Kidney (tissue), 14 donors: Measurements from ENCODE around the gene EGFR. TPM values are rescaled to one million over a fixed set of nuclear protein-coding genes. Genes with fewer than 3 reads are reported as not detected.

Source experiments
- DNase-seq, 5 donors: peaks; one replicate each; pipeline ENCODE4 v3.0.0-alpha.2; 2013 to 2020
- FAIRE-seq: peaks from 2 replicates; lab custom pipeline; 2012; peaks lifted over from hg19 to GRCh38; lab: Jason Lieb, UNC
- H3K27ac ChIP-seq, 2 donors: one replicate each; pipeline ENCODE4 v1.7.0; 2013; ENCODE audit warnings: low read depth in 2 of 2, low read length in 2 of 2, inconsistent platforms in 1 of 2
- H3K27me3 ChIP-seq: one replicate; pipeline ENCODE4 v1.7.1; 2013; ENCODE audit warnings: low read length, inconsistent platforms; ENCODE audit not compliant: control insufficient read depth, insufficient read depth
- H3K36me3 ChIP-seq, 3 donors: one replicate each; pipeline versions ENCODE4 v1.7.0 to v1.7.1; 2013; ENCODE audit warnings: low read length in 3 of 3, control low read depth in 1 of 3, inconsistent platforms in 1 of 3; ENCODE audit not compliant: insufficient read depth in 3 of 3, control insufficient read depth in 2 of 3
- H3K4me1 ChIP-seq, 3 donors: one replicate each; pipeline versions ENCODE4 v1.7.0 to v1.7.1; 2013; ENCODE audit warnings: low read length in 3 of 3, inconsistent platforms in 1 of 3, low read depth in 1 of 3; ENCODE audit not compliant: control insufficient read depth in 2 of 3, insufficient read depth in 2 of 3
- H3K4me3 ChIP-seq, 3 donors: one replicate each; pipeline versions ENCODE4 v1.7.0 to v1.8.1; 2013; ENCODE audit warnings: low read length in 3 of 3, control low read depth in 1 of 3, inconsistent platforms in 1 of 3
- H3K9ac ChIP-seq, 3 donors: one replicate each; pipeline versions ENCODE4 v1.7.0 to v1.7.1; 2013; ENCODE audit warnings: low read length in 3 of 3, control low read depth in 1 of 3, inconsistent platforms in 1 of 3
- H3K9me3 ChIP-seq, 3 donors: one replicate each; pipeline versions ENCODE4 v1.7.0 to v1.7.1; 2013; ENCODE audit warnings: low read length in 3 of 3, control low read depth in 1 of 3, inconsistent platforms in 1 of 3; ENCODE audit not compliant: control insufficient read depth in 2 of 3, insufficient read depth in 1 of 3
- intact Hi-C: fragments of 100-400 bp; cut with DNase I; formaldehyde crosslinking; loops from one replicate; pipeline ENCODE4 v1.11.1; 2022
- polyA plus RNA-seq: library from polyadenylated mRNA; stranded (reverse); fragments of 350-450 nt; fragmentation: Illumina TruSeq; extraction: RNeasy Lipid Tissue Mini Kit (QIAGEN cat#74804); gene quantifications from one replicate; pipeline ENCODE4 v1.2.3, GENCODE V29; 2014; ENCODE audit warnings: low read depth, low replicate concordance; ENCODE audit not compliant: insufficient read depth
- total RNA-seq: library from RNA; stranded (reverse); fragmentation: NEBNext Ultra II Directional; extraction: Animal tissue kit (Norgen Biotek cat#: 25700); gene quantifications from one replicate; pipeline ENCODE4 v1.2.1, GENCODE V29; 2021
- TF ChIP-seq, protein P1 (sequence below): IDR thresholded peaks from 3 replicates; pipeline ENCODE4 v1.5.1; 2012; ENCODE audit warnings: mild to moderate bottlenecking, moderate library complexity, borderline replicate concordance; ENCODE audit not compliant: insufficient read depth; ENCODE audit errors: extremely low read depth
- donor health status: control.
- donor health status: control.
- donor health status: control.
- donor health status: control.
- donor health status: control.
- donor health status: DM: yes; HTN: yes; CAD: no.
- donor health status: Normal renal cell carcinoma (clear cell type).

Gene EGFR
- total and polyA plus RNA-seq, 2 donors from 2014 or later: 5.9 to 61.3 TPM

DNA sequence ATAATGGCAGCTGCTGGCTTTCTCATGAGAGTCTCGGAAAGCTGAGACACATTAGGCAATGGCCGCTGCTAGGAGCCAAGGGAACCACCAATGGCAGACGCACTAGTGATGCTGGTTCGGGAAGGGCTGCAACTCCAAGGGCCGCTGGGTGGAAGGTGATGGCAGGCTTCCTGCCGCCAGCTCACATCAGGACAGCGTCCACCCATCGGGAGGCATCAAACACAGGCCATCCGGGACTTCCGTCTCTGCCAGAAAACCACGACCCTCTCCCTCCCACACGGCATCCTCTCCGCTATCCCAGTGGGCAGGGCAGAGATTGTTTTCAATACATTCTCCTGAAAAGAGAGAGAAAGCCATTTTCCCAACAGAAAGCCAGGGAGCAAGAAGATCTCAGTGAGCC, 27.5 kb upstream of the EGFR start:
- H3K4me3 ChIP-seq: no peak overlapping the region
- H3K36me3 ChIP-seq: no peaks in the 10 kb centered on the region
- no peak overlapping the region for H3K9ac ChIP-seq
- TF ChIP-seq, protein P1, sequence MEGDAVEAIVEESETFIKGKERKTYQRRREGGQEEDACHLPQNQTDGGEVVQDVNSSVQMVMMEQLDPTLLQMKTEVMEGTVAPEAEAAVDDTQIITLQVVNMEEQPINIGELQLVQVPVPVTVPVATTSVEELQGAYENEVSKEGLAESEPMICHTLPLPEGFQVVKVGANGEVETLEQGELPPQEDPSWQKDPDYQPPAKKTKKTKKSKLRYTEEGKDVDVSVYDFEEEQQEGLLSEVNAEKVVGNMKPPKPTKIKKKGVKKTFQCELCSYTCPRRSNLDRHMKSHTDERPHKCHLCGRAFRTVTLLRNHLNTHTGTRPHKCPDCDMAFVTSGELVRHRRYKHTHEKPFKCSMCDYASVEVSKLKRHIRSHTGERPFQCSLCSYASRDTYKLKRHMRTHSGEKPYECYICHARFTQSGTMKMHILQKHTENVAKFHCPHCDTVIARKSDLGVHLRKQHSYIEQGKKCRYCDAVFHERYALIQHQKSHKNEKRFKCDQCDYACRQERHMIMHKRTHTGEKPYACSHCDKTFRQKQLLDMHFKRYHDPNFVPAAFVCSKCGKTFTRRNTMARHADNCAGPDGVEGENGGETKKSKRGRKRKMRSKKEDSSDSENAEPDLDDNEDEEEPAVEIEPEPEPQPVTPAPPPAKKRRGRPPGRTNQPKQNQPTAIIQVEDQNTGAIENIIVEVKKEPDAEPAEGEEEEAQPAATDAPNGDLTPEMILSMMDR: no peak
- no peaks in the 10 kb centered on the region for H3K9me3 ChIP-seq
- no peak for DNase-seq
- H3K27ac ChIP-seq: no peak overlapping the region
- intact Hi-C loops: no loop called here
- H3K27me3 ChIP-seq: no peaks in the 10 kb centered on the region
- peaks cover 0 to 7% (median 0%) of the 10 kb centered on the region in 3 donors for H3K4me1 ChIP-seq
- FAIRE-seq: no peak

DNA sequence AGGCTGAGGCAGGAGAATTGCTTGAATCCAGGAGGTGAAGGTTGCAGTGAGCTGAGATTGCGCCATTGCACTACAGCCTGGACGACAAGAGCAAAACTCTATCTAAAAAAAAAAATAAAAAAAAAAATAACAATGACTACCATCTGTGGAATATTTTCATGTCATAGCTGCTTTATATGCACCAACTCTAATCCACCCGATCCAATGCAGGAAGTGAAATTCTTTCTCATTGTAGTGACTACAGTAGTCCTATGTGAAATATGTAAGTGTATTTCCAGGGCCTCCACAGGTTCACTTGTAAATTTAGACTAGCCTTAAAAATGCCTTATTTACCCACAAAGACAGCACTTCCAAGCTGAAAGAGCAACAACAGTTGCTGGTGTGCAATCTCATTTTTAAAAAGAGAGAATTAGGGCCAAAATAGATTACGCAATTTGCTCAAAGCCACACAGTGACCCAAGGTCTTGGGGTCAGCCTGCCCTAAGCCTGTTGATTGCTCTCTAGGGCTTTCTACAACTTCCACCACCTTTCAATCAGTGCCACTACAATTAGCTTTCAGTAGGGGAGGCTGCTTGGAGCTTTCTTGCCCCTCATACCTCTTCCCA, 25.8 kb upstream of the EGFR start:
- Histone ChIP-seq H3K9ac (no peak overlapping the region), H3K27me3 (no peaks in the 10 kb centered on the region), H3K4me1 (peaks cover 0 to 7% (median 0%) of the 10 kb centered on the region in 3 donors), H3K27ac (no peak overlapping the region), H3K4me3 (no peak overlapping the region), H3K36me3 (no peaks in the 10 kb centered on the region), H3K9me3 (no peaks in the 10 kb centered on the region)
- intact Hi-C loops: no loop called here
- FAIRE-seq: no peak
- no peak for DNase-seq
- TF ChIP-seq, protein P1: no peak

DNA sequence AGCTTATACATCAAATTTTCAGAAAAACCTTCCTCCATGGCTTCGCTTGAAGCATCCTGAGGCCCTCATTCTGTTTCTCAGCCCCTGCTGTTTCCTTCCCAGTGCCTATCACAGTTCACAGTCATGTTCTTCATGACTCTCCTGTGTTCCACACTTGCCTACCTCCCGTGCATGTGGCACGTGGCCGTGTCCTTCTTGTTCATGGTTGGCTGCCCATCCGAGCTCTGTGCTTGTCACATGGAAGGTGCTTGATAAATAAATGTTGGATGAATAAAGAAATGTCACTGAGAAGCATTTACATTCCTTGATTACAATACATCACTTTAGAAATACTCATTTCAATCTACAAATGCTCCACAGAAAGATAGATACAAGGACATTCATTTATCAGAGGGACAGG, 23.7 kb upstream of the EGFR start:
- DNase-seq: peak in 2 of 5 donors; percentile 16 to 40
- H3K4me1 ChIP-seq: peaks cover 0 to 7% (median 0%) of the 10 kb centered on the region in 3 donors
- intact Hi-C loops: no loop called here
- H3K4me3 ChIP-seq: no peak overlapping the region
- TF ChIP-seq, protein P1: no peak
- FAIRE-seq: no peak
- no peaks in the 10 kb centered on the region for H3K36me3 ChIP-seq
- H3K27ac ChIP-seq: no peak overlapping the region
- H3K27me3 ChIP-seq: no peaks in the 10 kb centered on the region
- H3K9me3 ChIP-seq: no peaks in the 10 kb centered on the region
- no peak overlapping the region for H3K9ac ChIP-seq
